Renal cortex interstitium (tissue), 11 donors: ENCODE measurements around the gene VPS25. TPM values are rescaled to one million over a fixed set of nuclear protein-coding genes. Genes with fewer than 3 reads are reported as not detected.
"Not testable (repeated sequence)": the region's sequence is repeated elsewhere in the genome, so short reads cannot be mapped to it uniquely, and the experiment has no call there.

ENCODE experiments used
- DNase-seq, 11 donors: peaks; one replicate each; pipeline ENCODE4 v3.0.0-alpha.2; 2013; ENCODE audit warnings: low read depth in 9 of 11, low spot score in 4 of 11; ENCODE audit errors: extremely low read depth in 1 of 11
- polyA plus RNA-seq, 3 donors: library from polyadenylated mRNA; unstranded; fragments of 120-200 nt; gene quantifications; one replicate each; pipeline ENCODE4 v1.2.1, GENCODE V29; 2013; ENCODE audit not compliant: insufficient read length in 3 of 3

VPS25 gene
- polyA plus RNA-seq, 3 donors, result 80.6 to 93.2 (median 86.2) TPM

DNA sequence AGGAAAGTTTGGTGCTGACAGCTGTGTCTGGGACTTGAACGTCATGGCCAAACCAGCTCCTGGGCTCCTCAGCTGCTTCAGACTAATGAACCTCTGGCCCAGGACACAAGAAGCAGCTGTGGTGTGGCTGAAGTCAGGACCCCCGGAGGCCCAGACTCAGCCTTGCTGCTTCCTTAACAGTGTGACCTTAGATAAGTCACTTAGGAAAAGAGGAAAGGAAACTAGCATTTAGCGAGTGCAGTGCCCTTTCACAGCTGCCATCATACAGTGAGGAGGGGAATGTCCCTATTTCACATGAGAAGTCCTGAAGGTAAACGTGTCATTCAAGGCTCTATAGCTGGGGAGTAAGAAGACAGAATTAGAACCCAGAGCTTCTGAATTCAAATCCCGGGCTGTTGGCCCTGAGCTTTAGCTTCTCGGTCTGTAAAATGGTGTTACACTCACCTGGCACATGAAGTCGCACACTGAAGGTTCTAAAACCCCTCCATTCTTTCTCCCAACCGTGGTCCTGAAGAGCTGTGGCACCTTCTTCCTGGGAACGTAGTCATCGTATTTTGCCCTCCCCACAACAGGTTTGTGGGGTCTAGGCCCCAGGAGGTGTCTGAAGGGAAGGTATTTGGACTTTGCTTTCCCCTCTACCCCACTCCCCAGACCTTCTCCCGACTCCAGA is 13.1 kb upstream of the VPS25 start:
- no peak for DNase-seq

DNA sequence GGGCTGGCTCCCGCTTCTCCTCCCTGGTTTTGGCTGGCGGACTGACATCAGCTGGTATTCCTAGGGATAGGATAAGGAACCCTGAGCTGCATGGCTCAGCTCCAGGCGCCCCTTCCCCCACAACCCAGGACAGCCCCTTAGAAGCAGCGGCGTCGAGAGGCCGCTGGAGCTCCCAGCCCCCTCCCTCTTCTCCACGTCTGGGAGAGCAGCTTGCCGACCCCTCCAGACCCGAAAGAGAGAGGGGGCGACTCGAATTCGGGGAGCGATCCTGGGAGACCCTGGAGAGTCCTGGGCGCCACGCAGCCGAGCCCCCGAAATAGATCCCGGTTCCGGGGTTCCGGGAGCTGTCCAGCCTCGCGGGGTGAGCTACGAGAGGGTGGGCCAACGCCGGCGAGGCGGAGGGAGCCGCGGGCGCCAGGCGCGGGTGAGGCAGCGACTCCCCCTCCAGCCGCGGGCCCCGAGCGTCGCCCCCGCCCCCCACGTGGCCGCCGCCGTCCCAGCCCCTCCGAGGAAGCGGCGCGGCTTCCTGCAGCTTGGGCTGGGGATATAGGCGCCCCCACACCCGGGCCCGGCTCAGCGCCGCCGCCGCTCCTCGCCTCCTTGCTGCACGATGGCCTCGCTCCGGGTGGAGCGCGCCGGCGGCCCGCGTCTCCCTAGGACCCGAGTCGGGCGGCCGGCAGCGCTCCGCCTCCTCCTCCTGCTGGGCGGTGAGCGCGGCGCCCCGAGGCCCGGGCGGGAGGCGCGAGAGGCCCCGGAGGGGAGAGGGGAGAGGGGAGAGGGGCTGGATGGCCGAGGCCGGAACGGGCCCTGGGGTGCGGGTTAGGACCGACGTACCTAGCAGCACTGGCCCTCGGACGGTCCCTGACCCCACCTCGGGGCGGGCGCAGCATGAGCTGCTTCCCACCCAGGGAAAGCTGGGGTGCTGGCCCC is 12.3 kb upstream of the VPS25 start, which contains the start of gene RAMP2:
Gene RAMP2, plus strand, starts transcription at position 576 of the 930 bp plus-strand sequence. Its CDS starts 35 bp downstream, at position 611.
- DNase-seq, result no peak

DNA sequence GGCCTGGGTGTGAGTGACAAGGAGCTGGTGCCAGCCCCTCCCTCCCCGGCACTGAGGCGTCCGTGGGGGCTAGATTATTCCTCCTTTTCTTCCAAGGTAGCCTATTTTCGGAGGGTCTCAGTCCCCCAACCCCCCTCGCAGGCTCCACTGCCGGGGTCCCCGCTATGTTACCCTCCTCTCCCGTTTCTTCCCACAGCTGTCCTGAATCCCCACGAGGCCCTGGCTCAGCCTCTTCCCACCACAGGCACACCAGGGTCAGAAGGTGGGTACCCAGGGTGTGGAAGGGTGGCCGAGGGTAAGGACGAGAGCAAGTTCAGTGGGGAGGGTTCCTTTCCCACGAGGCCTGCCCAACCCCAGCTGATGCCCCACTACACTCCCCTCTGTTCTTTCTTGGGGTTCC is 11.6 kb upstream of the VPS25 start:
- DNase-seq, result no peak

DNA sequence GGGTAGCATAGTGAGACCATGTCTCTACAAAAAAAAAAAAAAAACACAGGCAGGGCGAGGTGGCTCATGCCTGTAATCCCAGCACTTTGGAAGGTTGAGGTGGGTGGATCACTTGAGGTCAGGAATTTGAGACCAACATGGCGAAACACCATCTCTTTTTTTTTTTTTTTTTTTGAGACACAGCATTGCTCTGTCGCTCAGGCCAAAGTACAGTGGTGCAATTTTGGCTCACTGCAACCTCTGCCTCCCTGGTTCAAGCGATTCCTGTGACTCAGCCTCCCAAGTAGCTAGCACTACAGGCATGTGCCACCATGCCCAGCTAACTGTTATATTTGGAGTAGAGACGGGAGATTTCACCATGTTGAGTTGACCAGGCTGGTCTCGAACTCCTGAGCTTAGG is 7.1 kb upstream of the VPS25 start:
- no peak for DNase-seq

DNA sequence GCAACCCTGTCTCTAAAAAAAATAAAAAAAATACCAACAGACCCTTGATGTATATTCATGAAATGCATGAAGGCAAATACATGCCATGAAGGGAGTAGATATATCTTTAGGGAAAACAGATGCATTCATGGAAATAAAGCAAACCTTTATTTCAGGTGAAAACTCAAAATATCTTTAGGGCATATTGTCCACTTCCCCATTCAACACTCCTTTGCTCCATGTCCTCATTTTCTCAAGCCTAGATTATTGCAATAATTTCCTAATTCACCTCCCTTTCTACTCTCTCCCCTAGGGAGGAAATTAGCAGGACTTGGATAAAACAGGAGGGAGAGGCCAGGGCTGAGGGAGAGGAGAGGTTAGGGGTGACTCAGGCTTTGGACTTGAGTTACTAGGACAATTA is 5.7 kb upstream of the VPS25 start:
- DNase-seq, result no peak

DNA sequence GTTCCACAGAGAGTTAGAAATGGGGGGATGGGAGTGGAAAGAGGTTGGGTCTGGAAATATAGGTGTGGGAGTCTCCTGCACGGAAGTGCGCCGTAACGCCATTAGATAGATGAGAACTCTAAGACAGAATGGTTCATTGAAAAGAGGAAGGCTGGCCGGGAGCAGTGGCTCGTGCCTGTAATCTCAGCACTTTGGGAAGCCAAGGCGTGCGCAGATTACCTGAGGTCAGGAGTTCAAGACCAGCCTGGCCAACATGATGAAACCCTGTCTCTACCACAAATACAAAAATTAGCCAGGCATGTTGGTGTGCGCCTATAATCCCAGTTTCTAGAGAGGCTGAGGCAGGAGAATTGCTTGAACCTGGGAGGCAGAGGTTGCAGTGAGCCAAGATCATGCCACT is 5.2 kb upstream of the VPS25 start:
- not testable (repeated sequence) for DNase-seq

DNA sequence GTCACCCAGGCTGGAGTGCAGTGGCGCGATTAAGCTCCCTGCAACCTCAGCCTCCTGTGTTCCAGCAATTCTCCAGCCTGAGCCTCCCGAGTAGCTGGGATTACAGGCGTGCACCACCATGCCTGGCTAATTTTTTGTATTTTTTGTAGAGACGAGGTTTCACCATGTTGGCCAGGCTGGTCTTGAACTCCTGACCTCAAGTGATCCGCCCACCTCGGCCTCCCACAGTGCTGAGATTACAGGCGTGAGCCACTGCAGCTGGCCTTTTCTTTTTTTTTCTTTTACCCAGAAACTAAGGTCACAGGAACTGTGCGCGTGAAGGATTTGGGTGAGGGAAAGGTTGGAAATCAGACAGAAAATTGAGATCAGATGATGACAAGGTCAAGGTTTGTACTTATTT is 3.3 kb upstream of the VPS25 start:
- DNase-seq, result not testable (repeated sequence)

DNA sequence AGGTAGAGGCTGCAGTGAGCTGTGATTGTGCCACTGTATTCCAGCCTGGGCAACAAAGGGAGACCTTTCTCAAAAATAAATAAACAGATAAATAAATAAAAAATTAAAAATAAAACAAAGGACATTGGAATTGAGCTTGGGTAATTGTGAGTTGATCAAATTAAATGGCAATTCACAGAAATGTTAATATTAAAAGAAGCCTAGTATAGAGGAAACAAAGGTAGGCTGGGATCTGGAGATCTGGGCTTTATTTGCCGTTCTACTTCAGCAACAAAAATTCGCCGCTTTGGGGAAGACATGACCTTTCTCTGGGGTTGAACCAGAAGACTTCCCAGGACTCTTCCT is 332 bp upstream of the VPS25 start:
- no peak for DNase-seq

DNA sequence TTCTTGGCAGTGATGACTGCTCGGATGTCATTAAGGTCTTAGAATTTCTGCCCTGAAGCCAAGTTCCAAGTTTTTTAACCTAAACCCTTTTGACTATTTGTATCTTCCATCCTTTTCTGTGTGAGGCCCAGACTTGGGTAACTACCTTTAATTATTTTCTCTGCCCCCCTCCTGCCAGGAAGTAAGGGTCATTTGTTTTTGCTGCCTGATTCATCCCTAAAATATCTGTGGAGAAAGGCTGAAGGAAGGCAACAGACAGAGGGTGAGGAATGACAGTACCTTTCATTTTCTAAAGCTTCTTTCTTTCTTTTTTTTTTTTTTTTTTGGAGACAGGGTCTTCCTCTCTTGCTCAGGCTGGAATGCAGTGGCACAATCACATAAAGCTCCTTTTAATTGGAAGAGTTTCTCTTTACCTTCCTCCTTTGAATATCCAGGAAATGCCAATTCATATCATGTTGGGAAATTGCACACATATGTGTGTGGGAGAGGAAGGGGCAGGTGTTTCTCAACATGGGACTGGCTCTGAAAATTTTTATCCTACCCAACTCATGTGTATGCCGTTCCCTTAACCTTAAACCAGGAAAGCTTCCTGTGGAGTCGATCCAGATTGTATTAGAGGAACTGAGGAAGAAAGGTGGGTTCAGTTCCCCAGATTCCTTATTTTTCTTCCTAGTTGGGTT is 957 bp downstream of the VPS25 start:
- no peak for DNase-seq

DNA sequence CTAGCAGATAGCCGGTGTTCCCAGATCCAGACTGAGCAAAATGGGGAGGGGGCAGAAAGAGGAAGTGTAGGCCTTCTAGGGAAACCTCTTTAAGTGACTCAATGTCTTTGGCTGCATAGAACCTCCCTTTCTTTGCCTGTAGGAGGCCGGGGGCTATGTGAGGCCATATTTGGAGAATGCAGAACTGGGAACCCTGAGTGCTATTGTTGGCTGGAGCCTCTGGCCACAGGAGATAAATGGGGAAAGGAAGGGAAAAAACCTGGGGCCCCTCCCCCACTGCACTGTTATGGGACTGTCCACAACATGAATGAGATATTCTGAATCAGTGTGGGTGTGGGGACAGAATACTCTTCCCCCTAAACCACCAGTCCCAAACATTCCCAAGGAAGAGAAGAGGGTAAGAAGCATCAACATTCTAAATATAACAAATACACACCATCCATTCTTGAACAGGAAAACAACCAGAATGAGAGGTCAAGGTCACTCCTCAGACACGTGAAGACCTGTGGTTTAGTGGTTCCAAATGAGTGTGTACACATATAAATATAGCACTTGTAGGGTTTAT is 2.4 kb downstream of the VPS25 start:
- no peak for DNase-seq

DNA sequence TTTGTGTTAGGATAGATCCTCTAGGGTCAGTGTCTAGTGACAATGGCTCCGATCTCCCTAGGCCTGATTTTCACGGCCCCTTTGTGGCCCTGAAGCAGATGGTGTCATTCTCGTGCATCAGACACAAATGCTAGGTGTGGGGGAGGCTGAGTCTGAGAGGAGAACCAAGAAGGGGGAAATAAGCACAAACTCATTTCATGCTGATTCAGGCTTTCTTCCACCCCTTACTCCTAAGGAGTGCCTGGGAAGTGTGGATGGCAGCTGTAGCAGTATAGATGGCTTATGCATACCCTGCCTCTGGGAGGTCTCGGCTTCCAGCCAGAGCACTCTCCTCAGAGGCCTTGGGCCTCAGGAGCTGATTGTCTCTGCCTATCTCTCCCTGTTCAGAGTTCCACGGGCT is 5.3 kb downstream of the VPS25 start:
- DNase-seq, result no peak

DNA sequence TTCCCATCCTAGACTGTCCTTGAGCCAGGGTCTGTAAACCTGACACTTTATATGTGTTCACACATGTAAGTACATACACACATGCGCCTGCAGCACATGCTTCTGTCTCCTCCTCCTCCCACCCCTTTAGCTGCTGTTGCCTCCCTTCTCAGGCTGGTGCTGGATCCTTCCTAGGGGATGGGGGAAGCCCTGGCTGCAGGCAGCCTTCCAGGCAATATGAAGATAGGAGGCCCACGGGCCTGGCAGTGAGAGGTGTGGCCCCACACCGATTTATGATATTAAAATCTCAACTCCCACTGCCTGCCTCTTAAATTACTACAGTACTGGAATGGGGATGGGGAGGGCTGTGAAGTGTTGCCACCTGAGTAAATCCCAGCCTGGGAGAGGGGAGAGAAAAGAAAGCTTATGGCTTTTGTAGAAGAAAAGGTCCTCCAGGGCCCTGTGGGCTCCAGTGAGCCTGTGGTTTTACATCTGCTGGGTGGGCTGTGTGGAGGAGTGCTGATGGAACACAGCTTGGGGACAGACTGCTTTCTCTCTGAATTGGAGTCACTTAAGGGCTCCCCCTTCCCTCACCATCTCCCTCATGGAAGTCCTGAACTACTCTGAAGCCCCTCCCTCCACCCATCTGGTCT is 6.2 kb downstream of the VPS25 start:
- DNase-seq, result peak in 1 of 11 donors; percentile 42

DNA sequence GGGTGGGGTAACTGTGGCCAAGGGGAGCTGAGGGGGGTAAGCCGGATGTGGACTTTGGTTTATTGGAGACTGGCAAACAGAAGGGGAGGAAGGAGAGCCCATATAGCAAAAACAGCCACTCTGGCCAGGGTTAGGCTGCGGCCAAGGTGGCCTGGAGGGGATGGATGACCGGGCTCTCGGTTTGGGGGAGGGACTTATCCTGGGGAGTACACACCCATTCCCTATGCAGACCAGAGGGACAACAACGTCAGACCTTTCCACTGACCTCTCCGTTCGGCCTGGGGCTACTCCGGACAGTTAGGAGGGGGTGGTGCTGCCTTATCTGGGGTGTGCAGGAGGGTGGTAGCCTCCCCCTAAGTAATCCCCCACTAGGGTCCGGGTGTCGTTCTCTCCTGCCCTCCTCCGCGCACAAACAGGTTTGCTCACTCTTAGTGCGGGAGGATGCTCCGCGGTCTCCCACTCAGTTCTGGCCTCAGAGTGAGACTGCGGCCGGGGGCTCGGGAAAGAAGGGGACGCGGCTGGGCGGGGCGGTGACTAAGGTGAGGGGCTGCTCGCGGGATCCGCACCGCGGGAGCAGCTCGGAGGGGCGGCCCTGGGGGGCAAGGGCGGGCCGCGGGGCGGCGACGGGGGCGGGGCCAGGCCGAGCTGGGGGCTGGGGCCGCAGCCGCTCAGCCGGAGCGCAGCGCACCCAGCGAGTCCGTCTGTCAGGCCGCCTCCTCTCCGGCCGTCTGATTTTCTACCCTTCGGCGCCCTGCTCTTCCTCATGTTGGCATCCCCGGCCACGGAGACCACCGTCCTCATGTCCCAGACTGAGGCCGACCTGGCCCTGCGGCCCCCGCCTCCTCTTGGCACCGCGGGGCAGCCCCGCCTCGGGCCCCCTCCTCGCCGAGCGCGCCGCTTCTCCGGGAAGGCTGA is 6.9 kb downstream of the VPS25 start, which contains the start of gene WNK4:
Gene WNK4, plus strand, starts transcription at position 675 of the 915 bp plus-strand sequence. Its CDS starts 89 bp downstream, at position 764.
- no peak for DNase-seq

DNA sequence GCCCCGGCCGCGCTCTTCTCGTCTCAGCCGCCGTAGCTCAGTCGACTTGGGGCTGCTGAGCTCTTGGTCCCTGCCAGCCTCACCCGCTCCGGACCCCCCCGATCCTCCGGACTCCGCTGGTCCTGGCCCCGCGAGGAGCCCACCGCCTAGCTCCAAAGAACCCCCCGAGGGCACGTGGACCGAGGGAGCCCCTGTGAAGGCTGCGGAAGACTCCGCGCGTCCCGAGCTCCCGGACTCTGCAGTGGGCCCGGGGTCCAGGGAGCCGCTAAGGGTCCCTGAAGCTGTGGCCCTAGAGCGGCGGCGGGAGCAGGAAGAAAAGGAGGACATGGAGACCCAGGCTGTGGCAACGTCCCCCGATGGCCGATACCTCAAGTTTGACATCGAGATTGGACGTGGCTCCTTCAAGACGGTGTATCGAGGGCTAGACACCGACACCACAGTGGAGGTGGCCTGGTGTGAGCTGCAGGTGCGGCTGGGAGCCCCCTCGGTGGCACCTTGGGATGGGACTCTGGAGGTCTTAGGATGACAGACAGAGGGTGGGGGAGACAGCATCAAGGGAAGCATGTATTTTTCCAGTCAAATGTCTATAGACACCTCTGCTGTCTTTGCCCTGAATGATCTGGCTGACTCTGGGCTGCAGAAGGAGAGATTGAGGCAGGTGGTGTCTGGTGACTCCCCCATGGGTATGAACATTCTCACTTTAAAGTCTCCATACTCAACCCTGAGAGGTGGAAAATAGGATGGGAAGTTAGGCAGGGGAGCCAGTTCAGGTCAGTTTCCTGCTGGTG is 7.8 kb downstream of the VPS25 start:
- no peak for DNase-seq

DNA sequence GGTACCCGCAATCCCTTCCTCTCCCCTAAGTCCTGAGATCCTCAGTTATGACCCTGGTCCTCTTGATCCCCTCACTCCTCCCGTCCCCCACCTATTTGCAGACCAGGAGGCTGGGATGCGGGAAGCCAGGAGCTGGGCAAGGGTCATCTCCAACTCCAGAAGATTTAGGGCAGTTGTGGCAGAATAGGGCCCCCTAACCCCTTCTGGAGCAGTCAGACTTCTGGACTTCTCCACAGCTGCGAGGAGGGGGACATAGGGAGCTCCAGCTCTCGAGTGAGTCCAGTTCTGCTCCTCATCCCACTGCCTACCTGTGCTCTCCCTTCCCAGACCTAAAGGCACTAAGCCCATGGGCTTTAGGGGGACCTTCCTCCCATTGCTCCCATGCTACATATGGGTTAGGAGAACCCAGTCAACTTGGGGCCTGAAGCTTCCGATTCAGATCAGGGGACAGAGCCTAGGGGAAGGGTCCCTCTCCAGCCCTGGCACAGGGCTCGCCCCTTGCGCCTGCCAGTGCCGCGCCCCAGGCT is 8.5 kb downstream of the VPS25 start:
- DNase-seq, result no peak

DNA sequence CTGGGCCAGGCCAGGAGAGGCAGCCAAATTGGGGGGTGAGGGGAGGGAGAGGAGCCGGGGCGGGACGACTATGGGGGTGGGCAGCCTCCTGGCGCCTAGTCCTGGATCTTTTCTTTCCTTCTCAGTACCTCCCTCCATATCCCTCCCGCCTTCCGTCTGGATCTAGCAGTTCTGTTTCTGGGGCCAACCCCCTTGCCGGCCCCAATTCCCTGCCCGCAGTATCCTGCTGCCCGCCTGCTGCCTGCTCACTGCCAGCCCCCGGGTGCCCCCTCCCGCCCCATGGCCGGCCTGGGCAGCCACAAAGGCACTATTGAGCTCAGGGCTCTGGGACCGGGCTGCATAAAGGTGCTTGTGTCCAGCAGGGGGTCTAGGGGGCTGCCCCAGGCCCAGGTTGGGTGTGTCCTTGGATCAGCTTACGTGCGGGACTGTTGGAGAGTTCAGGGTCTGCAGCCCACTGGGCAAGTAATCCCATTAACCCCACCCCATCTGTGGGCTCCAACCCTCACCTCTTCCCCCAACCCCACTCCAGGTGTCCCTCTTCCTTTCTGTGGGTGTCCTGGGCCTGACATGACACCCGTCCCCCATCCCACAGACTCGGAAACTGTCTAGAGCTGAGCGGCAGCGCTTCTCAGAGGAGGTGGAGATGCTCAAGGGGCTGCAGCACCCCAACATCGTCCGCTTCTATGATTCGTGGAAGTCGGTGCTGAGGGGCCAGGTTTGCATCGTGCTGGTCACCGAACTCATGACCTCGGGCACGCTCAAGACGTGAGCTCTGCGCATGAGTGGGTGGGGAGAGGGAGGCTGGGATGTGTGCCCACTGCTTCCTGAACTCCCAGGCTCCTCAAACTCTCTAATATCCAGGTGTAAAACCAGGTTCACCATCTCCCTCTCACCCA is 9.2 kb downstream of the VPS25 start:
- DNase-seq, result no peak
